ENCODE data around the gene AOPEP.

AOPEP gene

GRCh38 chr9:94931036-94931633 is 204.6 kb downstream of the AOPEP start:
- no peaks in the 10 kb centered on the region for H3K27me3 ChIP-seq (ENCODE audit: insufficient read depth, low read length, poor library complexity, severe bottlenecking)
- H2AFZ ChIP-seq (ENCODE audit: low read length), result no peak overlapping the region
- no peaks in the 10 kb centered on the region for H4K20me1 ChIP-seq (ENCODE audit: insufficient read depth, low read length, poor library complexity, severe bottlenecking)
- no peaks in the 10 kb centered on the region for H3K9me3 ChIP-seq (ENCODE audit: insufficient read depth, low read depth, low read length)
- no peak overlapping the region for H3K4me3 ChIP-seq (ENCODE audit: low read length, poor library complexity, severe bottlenecking)
- peaks cover 4% of the 10 kb centered on the region for H3K4me1 ChIP-seq (ENCODE audit: insufficient read depth, low read length, poor library complexity, severe bottlenecking)
- H3K9me2 ChIP-seq (replicated peaks; ENCODE audit: low read depth, low read length), result no peaks in the 10 kb centered on the region
- no peaks in the 10 kb centered on the region for H3K79me2 ChIP-seq (ENCODE audit: insufficient read depth, low read length)
- no peak overlapping the region for H3K4me2 ChIP-seq (ENCODE audit: low read depth, low read length, poor library complexity, severe bottlenecking)
- no peak overlapping the region for H3K9ac ChIP-seq (ENCODE audit: low read depth, low read length, poor library complexity, severe bottlenecking)
- no peaks in the 10 kb centered on the region for H3F3A ChIP-seq (ENCODE audit: low read depth)
- TF ChIP-seq CTCF (conservative IDR thresholded peaks at IDR 0.05; ENCODE audit: low read length), result no peak
- no peak for TF ChIP-seq EZH2phosphoT487 (IDR thresholded peaks at IDR 0.05; ENCODE audit: borderline replicate concordance)
- no peaks in the 10 kb centered on the region for H3K36me3 ChIP-seq (ENCODE audit: insufficient read depth, low read length)

DNA sequence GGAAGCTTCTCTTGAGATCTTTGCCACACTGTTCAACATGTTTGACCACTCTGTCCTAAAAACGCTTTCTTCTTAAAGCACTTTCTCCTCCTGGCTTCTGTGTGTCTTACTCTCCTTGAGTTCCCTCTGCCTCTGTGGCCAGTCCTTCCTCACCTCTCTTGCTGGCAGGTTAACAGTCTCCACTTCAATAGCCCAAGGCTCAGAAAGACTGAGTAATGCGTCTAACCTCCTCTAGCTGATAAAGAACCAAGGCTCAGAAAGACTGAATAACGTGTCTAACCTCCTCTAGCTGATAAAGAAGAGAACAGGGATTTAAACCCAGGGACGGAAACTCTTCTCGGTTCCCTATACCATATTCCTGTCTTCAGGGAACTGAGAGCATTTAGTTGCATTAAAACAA is 205.2 kb downstream of the AOPEP start:
- H3K9me2 ChIP-seq (replicated peaks; ENCODE audit: low read depth, low read length), result no peaks in the 10 kb centered on the region
- H3K4me3 ChIP-seq (ENCODE audit: low read length, poor library complexity, severe bottlenecking), result no peak overlapping the region
- no peak overlapping the region for H2AFZ ChIP-seq (ENCODE audit: low read length)
- no peak overlapping the region for H3K4me2 ChIP-seq (ENCODE audit: low read depth, low read length, poor library complexity, severe bottlenecking)
- H3K9me3 ChIP-seq (ENCODE audit: insufficient read depth, low read depth, low read length), result no peaks in the 10 kb centered on the region
- no peaks in the 10 kb centered on the region for H3F3A ChIP-seq (ENCODE audit: low read depth)
- H3K79me2 ChIP-seq (ENCODE audit: insufficient read depth, low read length), result no peaks in the 10 kb centered on the region
- H3K9ac ChIP-seq (ENCODE audit: low read depth, low read length, poor library complexity, severe bottlenecking), result no peak overlapping the region
- H3K27me3 ChIP-seq (ENCODE audit: insufficient read depth, low read length, poor library complexity, severe bottlenecking), result no peaks in the 10 kb centered on the region
- H3K36me3 ChIP-seq (ENCODE audit: insufficient read depth, low read length), result no peaks in the 10 kb centered on the region
- H3K4me1 ChIP-seq (ENCODE audit: insufficient read depth, low read length, poor library complexity, severe bottlenecking), result peaks cover 4% of the 10 kb centered on the region
- TF ChIP-seq CTCF (conservative IDR thresholded peaks at IDR 0.05; ENCODE audit: low read length) (no peak), EZH2phosphoT487 (IDR thresholded peaks at IDR 0.05; ENCODE audit: borderline replicate concordance) (no peak)
- no peaks in the 10 kb centered on the region for H4K20me1 ChIP-seq (ENCODE audit: insufficient read depth, low read length, poor library complexity, severe bottlenecking)

DNA sequence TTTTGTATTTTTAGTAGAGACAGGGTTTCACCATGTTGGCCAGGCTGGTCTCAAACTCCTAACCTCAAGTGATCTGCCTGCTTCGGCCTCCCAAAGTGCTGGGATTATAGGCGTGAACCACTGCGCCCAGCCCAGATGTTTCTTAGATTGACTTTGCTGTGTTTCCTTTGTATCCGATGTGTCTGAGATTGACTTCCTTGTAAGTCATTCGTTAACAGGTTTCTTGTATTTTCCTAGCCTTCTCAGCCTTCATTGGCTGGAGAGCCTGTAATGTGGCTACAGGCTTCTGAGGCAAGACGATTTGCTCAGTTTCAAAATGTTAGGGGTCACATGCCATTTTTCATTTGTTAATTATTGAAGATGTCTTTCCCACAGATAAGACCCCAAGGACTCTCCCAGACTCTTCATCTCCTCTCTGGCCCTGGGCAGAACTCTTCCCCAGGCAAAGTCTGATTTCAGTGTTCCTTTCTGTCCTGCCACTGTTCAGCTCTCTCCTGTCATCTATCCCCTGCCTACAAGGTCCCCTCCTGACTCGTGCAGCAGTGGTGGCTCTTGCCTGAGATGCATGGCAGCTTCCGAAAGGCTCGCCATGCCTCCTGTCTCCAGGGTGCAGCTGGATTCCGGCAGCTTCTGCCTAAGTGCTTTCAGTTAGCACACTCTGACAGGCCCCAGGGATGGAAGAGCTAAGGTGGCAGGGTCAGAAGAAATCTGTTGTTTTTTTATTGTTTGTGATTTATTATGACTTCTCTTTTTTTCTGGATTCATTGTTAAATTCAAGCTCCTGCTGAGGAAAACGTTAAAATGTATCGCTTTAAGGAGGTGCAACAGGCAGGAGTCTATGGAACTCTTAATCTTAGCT is 206.4 kb downstream of the AOPEP start:
- Histone ChIP-seq H3K79me2 (ENCODE audit: insufficient read depth, low read length) (no peaks in the 10 kb centered on the region), H3F3A (ENCODE audit: low read depth) (no peaks in the 10 kb centered on the region), H3K4me1 (ENCODE audit: insufficient read depth, low read length, poor library complexity, severe bottlenecking) (peaks cover 4% of the 10 kb centered on the region), H4K20me1 (ENCODE audit: insufficient read depth, low read length, poor library complexity, severe bottlenecking) (no peaks in the 10 kb centered on the region), H3K36me3 (ENCODE audit: insufficient read depth, low read length) (no peaks in the 10 kb centered on the region), H3K9me3 (ENCODE audit: insufficient read depth, low read depth, low read length) (no peaks in the 10 kb centered on the region), H2AFZ (ENCODE audit: low read length) (no peak overlapping the region), H3K9ac (ENCODE audit: low read depth, low read length, poor library complexity, severe bottlenecking) (no peak overlapping the region), H3K4me2 (ENCODE audit: low read depth, low read length, poor library complexity, severe bottlenecking) (no peak overlapping the region), H3K27me3 (ENCODE audit: insufficient read depth, low read length, poor library complexity, severe bottlenecking) (no peaks in the 10 kb centered on the region), H3K9me2 (replicated peaks; ENCODE audit: low read depth, low read length) (no peaks in the 10 kb centered on the region), H3K4me3 (ENCODE audit: low read length, poor library complexity, severe bottlenecking) (no peak overlapping the region)
- TF ChIP-seq CTCF (conservative IDR thresholded peaks at IDR 0.05; ENCODE audit: low read length), result no peak
- no peak for TF ChIP-seq EZH2phosphoT487 (IDR thresholded peaks at IDR 0.05; ENCODE audit: borderline replicate concordance)
